G401 (cell line): Measurements from ENCODE around the gene ILKAP. TPM values are rescaled to one million over a fixed set of nuclear protein-coding genes. Genes with fewer than 3 reads are reported as not detected.

ENCODE experiments used
- DNase-seq: peaks from one replicate; pipeline ENCODE4 v3.0.0-alpha.2; 2015; ENCODE audit warnings: low spot score
- in situ Hi-C: cut with HindIII; loops from 2 replicates; pipeline ENCODE4 v1.10.0; 2016; ENCODE audit warnings: low sequenced_read_pairs, mixed read lengths
- total RNA-seq: library from RNA; depleted of rRNA; stranded (reverse); fragments of >200 nt; shearing (Covaris generic); gene quantifications from 2 replicates; pipeline ENCODE4 v1.2.3, GENCODE V29; 2014; rRNA removed

The ILKAP gene
- total RNA-seq, 1 experiment from 2014 or later, result 65.1 TPM

DNA sequence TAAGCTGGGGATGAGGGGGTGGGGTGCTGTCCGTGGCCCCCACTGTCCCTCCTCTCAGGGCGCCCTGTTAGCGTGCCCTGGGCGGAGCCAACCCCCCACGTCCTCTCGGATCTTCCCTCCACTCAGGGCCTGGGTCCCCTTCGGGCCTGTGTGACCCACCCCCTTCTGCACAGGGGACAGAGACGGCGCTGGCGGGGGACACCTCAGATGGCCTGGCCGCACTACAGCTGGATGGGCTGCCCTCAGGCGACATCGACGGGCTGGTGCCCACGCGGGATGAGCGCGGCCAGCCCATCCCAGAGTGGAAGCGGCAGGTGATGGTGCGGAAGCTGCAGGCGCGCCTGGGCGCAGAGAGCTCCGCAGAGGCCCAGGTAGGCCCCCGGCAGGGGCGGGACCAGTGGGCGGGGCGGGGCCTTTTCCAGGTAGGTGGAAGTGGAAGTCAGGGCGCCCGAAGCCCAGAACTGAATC lies 74.9 kb downstream of the ILKAP start:
- in situ Hi-C loops, result no loop called here
- DNase-seq, result no peak

DNA sequence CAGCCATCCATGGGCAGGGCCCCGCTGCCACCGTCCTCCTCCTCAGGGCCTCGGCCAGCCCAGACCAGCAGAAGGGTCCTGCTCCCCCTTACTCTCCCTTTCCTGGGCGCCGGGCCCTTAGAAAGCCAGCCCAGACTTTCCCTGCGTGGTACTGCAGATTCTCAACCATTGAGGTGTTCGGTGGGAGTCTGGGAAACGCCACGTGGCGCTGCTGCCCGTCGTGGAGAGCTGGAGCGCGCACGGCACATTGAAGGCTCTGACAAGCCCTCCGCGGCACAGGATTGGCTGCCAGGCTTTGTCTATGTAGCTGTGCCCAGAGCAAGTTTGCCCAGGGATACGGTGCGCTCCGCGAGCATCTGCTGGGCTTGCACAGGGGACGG lies 75.4 kb downstream of the ILKAP start:
- DNase-seq, result no peak
- in situ Hi-C loops, result no loop called here

DNA sequence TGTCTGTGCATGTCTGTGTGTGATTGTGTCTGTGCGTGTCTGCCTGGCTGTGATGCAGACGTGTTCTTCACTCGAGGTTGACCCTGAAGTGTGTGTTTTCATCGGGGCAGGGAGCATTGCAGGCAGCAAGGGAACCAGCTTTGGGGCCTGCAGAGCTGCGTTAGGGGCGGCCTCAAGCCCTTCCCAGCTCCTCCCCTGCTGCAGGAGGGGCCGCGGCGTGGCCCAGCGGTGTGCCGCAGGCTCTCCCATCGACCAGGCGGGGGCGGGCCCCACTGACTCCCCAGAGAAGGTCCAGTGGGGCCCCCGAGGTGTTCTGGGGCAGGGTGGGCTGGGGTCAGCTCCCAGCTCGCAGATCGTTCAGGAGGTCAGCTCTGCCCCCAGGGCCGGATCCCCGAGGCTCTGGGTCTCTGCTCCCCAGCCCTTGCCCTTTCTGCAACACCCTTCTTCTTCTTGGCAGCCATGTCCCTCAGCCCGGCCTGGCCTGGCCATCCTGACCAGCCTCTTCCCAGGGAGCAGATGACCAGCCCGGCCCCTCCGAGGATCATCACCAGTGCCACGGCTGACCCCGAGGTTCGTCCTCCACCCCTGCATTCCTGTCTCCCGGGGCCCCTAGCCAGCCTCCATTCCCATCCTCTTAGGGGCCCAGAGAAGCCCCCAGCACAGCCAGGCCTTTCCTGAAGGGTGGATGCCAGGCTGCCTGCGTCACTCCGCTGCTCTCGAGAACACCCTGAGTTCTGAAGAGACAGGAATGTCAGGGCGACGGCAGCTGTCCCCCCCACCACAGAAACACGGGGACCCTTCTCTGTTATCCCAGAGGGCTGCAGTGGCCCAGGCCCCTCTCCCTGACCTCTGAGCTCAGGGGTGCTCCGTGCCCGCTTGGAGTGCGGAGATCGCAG lies 76.1 kb downstream of the ILKAP start:
- in situ Hi-C loops, result no loop called here
- no peak for DNase-seq

DNA sequence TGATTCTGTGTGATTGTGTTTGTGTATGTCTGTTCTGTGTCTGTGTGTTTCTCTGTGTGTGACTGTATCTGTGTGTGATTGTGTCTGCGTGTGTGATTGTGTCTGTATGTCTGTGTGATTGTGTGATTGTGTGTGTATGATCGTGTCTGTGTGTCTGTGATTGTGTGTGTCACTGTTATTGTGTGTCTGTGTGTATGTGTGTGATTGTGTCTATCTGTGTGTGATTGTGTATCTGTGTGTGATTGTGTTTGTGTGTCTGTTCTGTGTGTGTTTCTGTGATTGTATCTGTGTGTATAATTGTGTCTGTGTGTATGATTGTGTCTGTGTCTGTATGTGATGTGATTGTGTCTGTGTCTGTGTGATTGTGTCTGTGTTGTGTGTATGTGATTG lies 76.7 kb downstream of the ILKAP start:
- no peak for DNase-seq

DNA sequence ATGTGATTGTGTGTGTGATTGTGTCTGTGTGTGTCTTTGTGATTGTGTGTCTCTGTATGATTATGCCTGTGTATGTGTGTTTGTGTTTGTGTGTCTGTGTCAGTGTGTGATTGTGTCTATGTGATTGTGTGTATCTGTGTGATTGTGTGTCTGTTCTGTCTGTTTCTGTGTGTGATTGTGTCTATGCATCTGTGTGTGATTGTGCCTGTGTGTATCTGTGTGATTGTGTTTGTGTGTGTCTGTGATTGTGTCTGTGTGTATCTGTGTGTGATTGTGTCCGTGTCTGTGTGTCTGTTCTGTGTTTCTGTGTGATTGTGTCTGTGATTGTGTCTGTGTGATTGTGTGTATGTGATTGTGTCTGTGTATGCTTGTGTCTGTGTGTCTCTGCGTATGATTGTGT lies 77.2 kb downstream of the ILKAP start:
- in situ Hi-C loops, result no loop called here
- DNase-seq, result no peak

More for the DNA sequence above, 76.7 kb downstream of the ILKAP start:
- in situ Hi-C loops, result no loop called here

DNA sequence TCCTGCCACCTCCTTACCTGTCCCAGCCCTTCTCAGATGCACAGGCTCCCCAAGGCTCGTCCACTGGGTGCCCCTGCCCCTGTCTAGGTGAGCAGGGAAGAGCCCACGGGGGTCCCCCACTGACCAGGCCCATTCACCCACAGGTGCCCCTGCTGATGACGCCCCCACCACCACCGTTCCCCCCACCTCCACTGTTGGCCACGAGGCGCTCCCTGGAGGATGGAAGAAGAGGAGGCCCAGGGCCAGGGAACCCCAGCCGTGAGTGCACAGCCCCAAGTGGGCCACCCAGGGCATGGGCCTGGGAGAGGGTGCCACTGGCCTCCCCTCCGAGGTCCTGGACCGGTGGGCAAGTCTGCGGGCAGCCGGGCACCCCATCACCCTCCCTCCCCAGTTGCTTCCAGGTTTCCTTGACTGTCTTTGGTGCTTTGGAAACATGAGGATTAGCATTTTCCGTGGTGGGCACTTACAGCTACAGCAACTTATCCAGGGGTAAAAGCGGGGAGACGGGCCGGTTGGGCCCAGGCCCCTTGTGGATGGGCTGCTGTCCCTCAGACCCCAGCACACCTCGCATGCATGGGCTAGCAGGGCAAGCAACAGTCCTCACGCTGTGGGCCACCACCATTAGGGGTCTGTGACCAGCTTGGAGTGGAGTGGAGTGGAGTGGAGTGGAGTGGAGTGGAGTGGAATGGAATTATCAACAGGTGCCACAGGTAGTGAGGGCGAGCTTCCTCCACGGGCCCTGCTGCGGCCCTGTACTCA lies 78.2 kb downstream of the ILKAP start:
- in situ Hi-C loops, result no loop called here

DNA sequence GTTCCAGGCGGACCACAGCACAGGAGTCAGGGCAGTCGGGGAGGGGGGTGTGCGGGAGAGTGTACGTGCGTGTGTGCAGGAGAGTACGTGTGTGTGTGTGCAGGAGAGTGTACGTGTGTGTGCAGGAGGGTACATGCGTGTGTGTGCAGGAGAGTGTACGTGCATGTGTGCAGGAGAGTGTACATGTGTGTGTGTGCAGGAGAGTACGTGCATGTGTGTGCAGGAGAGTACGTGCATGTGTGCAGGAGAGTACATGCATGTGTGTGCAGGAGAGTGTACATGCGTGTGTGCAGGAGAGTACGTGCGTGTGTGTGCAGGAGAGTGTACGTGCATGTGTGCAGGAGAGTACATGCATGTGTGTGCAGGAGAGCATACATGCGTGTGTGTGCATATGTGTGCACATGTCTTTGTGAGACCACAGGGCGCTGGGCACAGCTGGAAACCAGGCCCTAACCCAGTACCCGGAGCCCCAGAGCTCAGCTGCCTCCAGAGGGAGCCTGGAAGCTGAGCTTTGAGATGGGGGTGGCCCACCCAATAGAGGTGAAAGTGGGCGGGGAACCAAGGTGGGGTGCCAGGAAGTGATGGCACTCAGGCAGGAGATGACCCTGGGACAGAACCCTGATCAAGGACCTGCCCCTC lies 78.9 kb downstream of the ILKAP start:
- DNase-seq, result no peak
- in situ Hi-C loops, result no loop called here

More for the DNA sequence above, 78.2 kb downstream of the ILKAP start:
- no peak for DNase-seq

DNA sequence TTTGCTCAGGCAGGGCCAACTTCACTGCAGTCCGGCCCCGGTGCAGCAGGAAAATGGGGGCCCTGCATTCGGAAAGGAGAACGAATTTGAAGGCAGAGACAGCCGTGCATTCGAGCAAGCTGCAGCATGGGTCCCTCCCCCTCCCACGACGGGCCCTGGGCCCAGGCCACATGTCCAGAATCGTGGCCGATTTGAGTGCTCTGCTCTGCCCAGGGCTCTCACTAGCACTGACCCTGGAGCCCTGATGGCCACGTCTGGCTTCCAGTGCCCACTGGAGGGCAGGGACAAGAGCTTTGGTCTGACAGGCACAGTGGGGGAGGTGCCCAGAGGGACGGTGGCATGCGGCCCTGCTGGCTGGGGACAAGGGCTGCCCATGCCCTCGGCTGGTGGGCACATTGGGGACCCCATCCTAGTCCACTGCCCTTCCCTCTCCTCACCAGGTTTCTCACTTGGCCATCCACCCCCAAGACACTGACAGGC lies 79.5 kb downstream of the ILKAP start:
- in situ Hi-C loops, result no loop called here
- no peak for DNase-seq

DNA sequence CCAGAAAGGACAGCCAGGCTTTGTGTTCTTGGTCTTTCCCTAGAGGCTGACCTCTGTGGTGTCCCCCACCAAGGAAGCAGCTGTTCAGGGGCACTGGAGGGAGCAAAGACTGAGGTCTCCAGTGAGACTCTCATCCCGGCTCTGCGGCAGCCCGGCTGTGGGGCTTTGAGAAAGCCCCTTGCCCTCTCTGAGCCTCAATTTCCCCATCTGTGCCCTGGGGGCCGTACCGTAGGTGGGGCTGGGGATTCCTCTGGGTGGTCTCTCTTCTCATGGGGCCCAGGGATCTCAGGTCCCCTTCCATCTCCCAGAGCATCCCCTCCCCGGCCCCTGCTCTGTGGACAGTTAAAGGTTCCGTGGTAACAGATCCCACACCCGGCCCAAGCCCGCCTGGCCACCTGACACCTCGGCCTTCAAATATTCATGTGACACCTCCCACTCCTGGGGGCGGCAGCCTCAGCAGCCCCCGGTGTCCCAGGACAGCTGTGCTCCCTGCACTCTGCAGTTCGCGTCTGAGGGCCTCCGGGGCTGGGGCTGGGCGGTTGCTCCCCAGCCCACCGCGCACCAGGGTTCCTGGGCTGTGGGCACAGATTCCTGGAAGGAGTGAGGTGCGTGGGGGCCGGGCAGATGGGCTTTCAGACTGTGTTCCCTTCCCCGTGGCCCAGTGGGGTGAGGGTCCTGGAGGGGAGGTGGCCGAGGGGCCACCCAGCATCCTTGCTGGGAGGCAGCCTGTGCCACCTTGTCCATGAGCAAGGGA lies 80.1 kb downstream of the ILKAP start:
- in situ Hi-C loops, result no loop called here

DNA sequence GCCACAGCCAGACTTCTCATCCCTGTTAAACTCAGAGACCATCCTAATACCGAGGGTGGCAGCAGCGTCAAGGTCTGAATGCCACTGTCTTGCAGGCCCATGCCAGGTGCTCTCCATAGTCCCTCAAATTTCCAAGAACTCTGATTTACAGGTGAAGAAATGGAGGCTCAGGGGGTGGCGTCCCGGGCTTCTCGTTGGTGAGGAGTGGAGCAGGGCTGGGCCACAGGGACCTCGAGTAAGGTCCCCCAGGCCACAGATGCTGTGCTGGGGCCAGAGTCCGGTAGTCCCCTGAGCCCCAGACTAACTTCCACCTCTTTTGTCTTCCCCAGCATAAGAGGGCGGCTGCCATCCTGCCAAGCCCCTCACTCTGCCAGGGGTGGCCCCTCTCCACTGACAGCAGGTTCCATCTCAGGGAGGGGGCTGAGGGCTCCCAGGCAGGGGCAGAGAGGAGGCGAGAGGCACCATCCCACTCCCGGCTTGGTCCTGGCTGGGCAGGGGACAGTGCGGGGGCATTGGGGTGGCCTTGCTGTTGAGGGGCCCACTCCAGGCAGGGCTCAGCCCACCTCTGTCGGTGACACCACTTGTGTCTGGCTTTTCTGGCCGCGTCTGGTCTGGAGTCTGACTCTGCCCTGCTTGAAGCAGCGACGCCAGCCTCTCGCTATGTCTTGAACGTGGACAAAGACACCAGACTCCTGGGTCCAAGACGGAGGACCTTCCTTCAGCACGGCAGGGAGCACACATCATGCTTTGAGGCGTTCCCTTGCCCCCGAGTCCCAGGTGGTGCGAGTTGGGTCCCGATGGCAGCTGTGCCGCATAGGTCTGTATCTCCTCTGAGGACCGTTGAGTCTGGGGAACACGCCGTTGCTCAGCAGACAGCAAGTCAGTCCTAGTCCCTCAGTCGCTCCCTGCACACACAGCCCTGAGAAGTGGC lies 80.9 kb downstream of the ILKAP start:
- in situ Hi-C loops, result no loop called here

More for the DNA sequence above, 80.1 kb downstream of the ILKAP start:
- DNase-seq, result no peak

DNA sequence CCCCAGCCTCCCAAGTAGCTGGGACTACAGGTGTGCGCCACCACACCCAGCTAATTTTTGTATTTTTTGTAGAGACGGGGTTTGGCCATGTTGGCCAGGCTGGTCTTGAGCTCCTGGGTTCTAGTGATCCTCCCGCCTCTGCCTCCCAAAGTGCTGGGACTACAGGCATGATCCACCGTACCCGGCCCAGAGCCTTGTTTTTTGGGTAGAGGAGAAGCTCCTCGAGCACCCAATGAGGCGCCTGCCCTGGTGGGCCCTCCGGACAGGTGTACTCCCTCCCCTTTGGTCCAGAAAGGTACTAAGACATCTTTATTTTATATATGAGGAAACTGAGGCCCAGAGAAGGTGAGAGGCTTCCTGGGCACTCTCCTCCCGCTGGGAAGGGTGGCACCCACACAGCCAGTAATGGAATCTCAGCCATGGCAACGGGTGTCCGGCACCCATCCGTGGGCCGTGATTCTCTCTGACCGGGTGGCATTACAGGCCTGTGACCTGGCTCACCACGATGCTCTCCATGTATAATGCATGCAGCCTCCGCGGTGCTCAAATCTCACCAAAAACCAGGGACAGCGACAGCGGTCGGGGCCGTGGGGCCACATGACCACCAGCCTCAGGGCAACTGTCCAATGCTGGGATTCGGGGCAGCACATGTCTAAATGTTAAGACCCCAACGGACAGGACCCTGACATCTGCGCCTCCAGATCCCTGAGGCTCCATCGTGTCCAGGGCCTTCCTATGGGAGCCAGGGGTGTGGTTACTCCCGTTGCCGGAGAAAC lies 81.8 kb downstream of the ILKAP start:
- in situ Hi-C loops, result no loop called here

More for the DNA sequence above, 80.9 kb downstream of the ILKAP start:
- DNase-seq, result no peak

DNA sequence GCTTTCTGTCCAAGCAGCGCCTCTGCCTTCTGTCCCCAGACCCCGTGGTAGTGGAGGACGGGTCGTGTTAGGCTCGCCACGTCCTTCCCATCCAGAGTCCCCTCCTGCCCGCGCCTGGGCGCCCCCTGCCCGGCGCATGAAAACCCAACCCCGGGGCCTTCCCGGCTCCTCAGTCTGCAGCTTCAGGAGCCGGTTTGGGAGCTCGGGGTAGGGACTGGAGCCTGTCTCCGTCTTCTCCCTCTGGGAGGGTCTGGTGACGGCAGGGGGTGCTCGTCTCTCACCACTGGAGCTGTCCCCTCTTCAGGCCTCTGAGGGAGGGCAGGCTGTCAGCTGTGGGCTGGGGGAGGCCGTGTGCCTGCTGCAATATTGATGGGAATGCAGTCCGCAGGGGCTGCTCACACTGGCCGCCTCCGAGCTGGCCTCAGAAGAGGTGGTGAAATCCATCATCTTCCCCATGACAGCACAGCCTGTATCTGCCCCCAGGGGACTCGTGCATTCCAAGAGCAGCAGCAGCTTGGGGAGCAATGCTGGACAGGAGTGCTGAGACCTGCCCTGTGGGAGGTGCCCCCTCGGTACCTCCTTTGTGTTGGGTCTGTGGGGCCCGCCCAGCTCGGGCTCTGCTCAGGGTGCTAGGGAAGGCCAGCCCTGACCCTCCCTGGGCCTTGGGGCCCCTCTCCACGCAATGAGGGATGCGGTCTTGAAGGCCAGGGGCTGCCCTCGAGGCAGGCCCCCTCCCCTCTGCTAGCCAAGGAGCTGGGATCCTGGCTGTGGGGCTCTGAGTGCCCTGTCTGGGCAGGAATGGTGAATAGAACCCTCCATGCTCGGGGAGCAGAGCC lies 82.8 kb downstream of the ILKAP start:
- DNase-seq, result no peak
- in situ Hi-C loops, result no loop called here

More for the DNA sequence above, 81.8 kb downstream of the ILKAP start:
- DNase-seq, result no peak

Other genes with a start within 250 kb of the ILKAP start
- gene UBE2F, start 236.7 kb downstream of the ILKAP start, total RNA-seq, result 86.4 and 143 TPM in 2 replicates
- gene SCLY, start 142.7 kb downstream of the ILKAP start, total RNA-seq, result 42.8 and 52.0 TPM in 2 replicates
- gene ESPNL, start 103.4 kb downstream of the ILKAP start, total RNA-seq, result 6.8 and 19.3 TPM in 2 replicates
- gene KLHL30, start 65.0 kb downstream of the ILKAP start, total RNA-seq, result 0.07 TPM in 1 of 2 replicates, not detected in the other
- 5.1 and 9.4 TPM in 2 replicates for gene ERFE, start 44.7 kb downstream of the ILKAP start, total RNA-seq
- gene HES6, start 36.3 kb upstream of the ILKAP start, total RNA-seq, result 56.0 and 67.5 TPM in 2 replicates
- gene PER2, start 84.9 kb upstream of the ILKAP start, total RNA-seq, result 0.86 and 4.3 TPM in 2 replicates
- gene TRAF3IP1, start 116.8 kb upstream of the ILKAP start, total RNA-seq, result 11.5 and 20.9 TPM in 2 replicates
- gene ASB1, start 223.2 kb upstream of the ILKAP start, total RNA-seq, result 27.7 and 41.5 TPM in 2 replicates